ENCODE measurements around the gene C13orf46.

The C13orf46 gene

GRCh38 chr13:113912596-113912995 lies 61.3 kb downstream of the C13orf46 start:
- DNase-seq (ENCODE audit: low read depth in 1 of 2, low spot score in 1 of 2), result no peak

DNA sequence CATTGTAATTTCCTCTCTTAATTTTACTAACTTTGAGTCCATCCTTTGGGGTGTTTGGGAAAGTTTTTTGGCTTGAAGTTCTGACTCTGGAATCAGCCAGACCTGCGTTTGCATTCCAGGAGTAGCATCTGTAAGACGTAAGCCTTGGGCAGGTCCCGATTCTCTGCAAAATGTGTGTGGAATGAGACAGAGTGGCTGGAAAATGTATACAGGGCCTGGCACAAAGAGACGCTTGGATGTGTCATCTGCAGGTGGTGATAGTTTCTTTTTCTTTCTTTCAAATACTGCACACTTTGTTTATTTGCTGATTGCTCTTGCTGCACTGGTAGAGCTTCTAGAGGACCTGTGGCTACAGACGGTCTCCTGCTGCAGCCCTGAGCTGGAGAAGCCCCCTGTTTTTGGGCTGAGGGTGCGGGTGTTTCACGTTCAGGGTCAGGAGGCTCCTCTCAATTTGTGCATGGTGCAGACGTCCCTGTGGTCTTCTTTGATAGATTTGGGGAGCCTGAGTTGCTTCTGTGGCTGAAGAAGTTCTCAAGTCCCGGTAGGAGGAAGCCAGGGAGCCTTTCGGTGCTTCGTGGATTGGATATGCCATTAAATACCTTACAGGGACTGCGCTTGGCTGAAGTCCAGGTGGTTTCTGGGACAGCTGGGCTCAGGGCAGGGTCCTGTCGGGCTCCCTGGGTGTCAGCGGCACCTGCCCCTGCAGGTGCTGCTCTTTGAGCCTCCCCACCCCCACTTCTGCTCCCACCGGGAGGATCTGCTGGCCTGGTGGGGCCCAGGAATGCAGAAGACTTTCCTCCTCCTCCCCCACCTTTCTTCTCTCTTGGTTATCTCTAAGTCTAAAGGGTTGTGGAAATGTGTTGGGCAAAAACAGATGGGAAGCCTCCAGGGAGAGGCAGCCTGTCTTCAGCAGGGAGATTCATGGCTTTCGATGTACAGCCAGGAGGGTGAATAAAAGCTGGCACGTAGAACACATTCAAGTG lies 66.0 kb downstream of the C13orf46 start:
- DNase-seq (ENCODE audit: low read depth in 1 of 2, low spot score in 1 of 2), result no peak

- no peak for DNase-seq (ENCODE audit: low read depth in 1 of 2, low spot score in 1 of 2)
These were observed 67.3 kb downstream of the C13orf46 start for GRCh38 chr13:113906571-113906970.

- no peak for DNase-seq (ENCODE audit: low read depth in 1 of 2, low spot score in 1 of 2)
These were observed 67.9 kb downstream of the C13orf46 start for GRCh38 chr13:113905942-113906341.

- DNase-seq (ENCODE audit: low read depth in 1 of 2, low spot score in 1 of 2), result no peak
These were observed 68.9 kb downstream of the C13orf46 start for GRCh38 chr13:113905018-113905417.

- DNase-seq (ENCODE audit: low read depth in 1 of 2, low spot score in 1 of 2), result no peak
These were observed 69.5 kb downstream of the C13orf46 start for GRCh38 chr13:113904411-113904810.

- no peak for DNase-seq (ENCODE audit: low read depth in 1 of 2, low spot score in 1 of 2)
These were observed 70.0 kb downstream of the C13orf46 start for GRCh38 chr13:113903912-113904311.
